ENCODE data around the gene SPTB. TPM values are rescaled to one million over a fixed set of nuclear protein-coding genes. Genes with fewer than 3 reads are reported as not detected.

SPTB gene
- total RNA-seq, 2 experiments from 2014 or later: 0.03 to 0.08 TPM

- Histone ChIP-seq H3K4me3 (ENCODE audit: low read length) (no peak overlapping the region), H3K27ac (ENCODE audit: low read depth in 1 of 2, low read length in 2 of 2) (no peak overlapping the region), H3K36me3 (ENCODE audit: insufficient read depth, low read length) (no peaks in the 10 kb centered on the region), H3K4me1 (ENCODE audit: insufficient read depth, low read length) (peaks cover 86% of the 10 kb centered on the region), H3K27me3 (ENCODE audit: control insufficient read depth in 1 of 2, insufficient read depth in 2 of 2, low read length in 2 of 2) (no peaks in the 10 kb centered on the region), H3K9me3 (ENCODE audit: control insufficient read depth in 1 of 2, insufficient read depth in 1 of 2, low read length in 2 of 2) (no peaks in the 10 kb centered on the region)
- no peak for TF ChIP-seq CTCF (IDR thresholded peaks at IDR 0.05)
- no peaks in the 10 kb centered on the region for H3K9me3 Mint-ChIP-seq
- H3K27me3 Mint-ChIP-seq: no peaks in the 10 kb centered on the region
- intact Hi-C loops (cut with DNase I, micrococcal nuclease): loop anchor here (5.0 to 10.0 kb wide), 3 partner anchors 130 to 228 kb away; no protein-coding TSS in a partner anchor
- CTCF ChIA-PET: interaction anchor here (1.2 to 1.6 kb wide), 3 partner anchors 89 to 129 kb away, joined by 3 to 5 read pairs (median 4); no protein-coding TSS in a partner anchor
- H3K36me3 Mint-ChIP-seq (ENCODE audit: low read depth): no peaks in the 10 kb centered on the region
- POLR2A ChIA-PET: no interaction called here
- no peak overlapping the region for H3K27ac Mint-ChIP-seq
- peak in 13 of 14 experiments; percentile 22 to 69 (median 41) for DNase-seq
- no peak overlapping the region for H3K4me3 Mint-ChIP-seq
- peak; percentile 25 for ATAC-seq (ENCODE audit: poor library complexity)
- H3K4me1 Mint-ChIP-seq (ENCODE audit: low read depth): peaks cover 46% of the 10 kb centered on the region
These were observed 117.4 kb downstream of the SPTB start for GRCh38 chr14:64762044-64763034.

DNA sequence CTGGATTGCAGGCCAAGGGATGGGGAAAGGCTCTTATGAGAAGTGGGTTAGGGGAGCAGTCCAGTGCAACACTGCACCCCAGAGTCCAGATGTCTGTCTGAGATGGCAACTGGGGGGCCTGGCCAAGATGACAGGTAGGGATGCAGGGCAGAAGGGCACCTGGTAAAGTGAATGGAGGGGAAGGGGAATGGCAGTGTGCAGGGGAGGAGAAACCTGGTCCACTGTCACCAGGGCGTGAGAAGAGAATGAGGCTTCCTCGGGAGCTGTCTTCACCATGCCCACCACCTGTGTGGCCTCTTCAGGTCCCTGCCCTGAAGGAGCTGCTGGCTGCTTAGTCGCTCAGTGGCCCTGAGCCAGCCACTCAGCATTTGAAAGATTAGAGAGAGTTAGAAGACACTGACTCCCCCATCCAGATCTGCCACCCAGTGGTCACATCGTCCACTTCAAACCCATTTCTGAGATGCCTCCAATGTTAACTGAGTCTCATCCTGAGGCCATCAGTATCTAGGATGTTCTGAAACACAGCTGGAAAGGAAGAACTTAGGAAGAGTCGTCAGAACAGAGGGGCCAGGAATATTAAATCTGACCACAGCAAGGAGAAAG, 118.2 kb downstream of the SPTB start:
- Histone ChIP-seq H3K27me3 (ENCODE audit: control insufficient read depth in 1 of 2, insufficient read depth in 2 of 2, low read length in 2 of 2) (no peaks in the 10 kb centered on the region), H3K36me3 (ENCODE audit: insufficient read depth, low read length) (no peaks in the 10 kb centered on the region), H3K27ac (ENCODE audit: low read depth in 1 of 2, low read length in 2 of 2) (no peak overlapping the region), H3K9me3 (ENCODE audit: control insufficient read depth in 1 of 2, insufficient read depth in 1 of 2, low read length in 2 of 2) (no peaks in the 10 kb centered on the region), H3K4me1 (ENCODE audit: insufficient read depth, low read length) (peaks cover 93% of the 10 kb centered on the region), H3K4me3 (ENCODE audit: low read length) (no peak overlapping the region)
- ATAC-seq (ENCODE audit: poor library complexity) (no peak), DNase-seq (no peak)
- Mint-ChIP-seq H3K27me3 (no peaks in the 10 kb centered on the region), H3K27ac (no peak overlapping the region), H3K4me1 (ENCODE audit: low read depth) (peaks cover 50% of the 10 kb centered on the region), H3K9me3 (no peaks in the 10 kb centered on the region), H3K4me3 (peak overlapping the region; percentile 3), H3K36me3 (ENCODE audit: low read depth) (no peaks in the 10 kb centered on the region)
- ChIA-PET POLR2A (no interaction called here), CTCF (interaction anchor here (1.2 to 1.6 kb wide), 4 partner anchors 38 to 130 kb away, joined by 3 to 6 read pairs (median 4); no protein-coding TSS in a partner anchor)
- no peak for TF ChIP-seq CTCF (IDR thresholded peaks at IDR 0.05)
- intact Hi-C loops (cut with DNase I, micrococcal nuclease): loop anchor here (5.0 to 10.0 kb wide), 3 partner anchors 131 to 227 kb away; no protein-coding TSS in a partner anchor

DNA sequence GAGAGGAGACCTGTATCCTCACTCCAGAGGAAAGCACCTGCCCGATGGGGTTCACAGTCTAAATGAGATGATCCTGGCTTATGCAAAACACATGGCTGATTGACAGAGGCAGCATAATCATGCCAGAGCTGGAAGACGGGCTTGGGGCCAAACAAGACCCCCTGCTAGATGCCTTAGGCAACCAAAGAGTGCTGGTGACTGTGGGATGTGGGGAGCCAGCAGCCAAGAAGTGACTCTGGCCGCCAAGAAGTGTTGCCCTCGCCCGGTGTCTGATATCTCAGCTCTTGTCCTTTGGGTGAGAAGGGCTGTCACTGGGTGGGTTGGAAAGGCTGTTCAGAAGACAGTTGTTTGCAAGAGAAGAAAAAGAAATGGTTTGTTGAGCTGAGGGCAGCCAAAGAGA, 118.8 kb downstream of the SPTB start:
- no peak overlapping the region for H3K27ac Mint-ChIP-seq
- CTCF ChIA-PET: interaction anchor here (1.3 to 1.6 kb wide), 3 partner anchors 38 to 131 kb away, joined by 3 to 6 read pairs (median 4); no protein-coding TSS in a partner anchor
- ATAC-seq (ENCODE audit: poor library complexity) (no peak), DNase-seq (no peak)
- no peak for TF ChIP-seq CTCF (IDR thresholded peaks at IDR 0.05)
- H3K4me1 Mint-ChIP-seq (ENCODE audit: low read depth): peaks cover 56% of the 10 kb centered on the region
- Histone ChIP-seq H3K9me3 (ENCODE audit: control insufficient read depth in 1 of 2, insufficient read depth in 1 of 2, low read length in 2 of 2) (no peaks in the 10 kb centered on the region), H3K4me3 (ENCODE audit: low read length) (no peak overlapping the region), H3K27ac (ENCODE audit: low read depth in 1 of 2, low read length in 2 of 2) (no peak overlapping the region), H3K27me3 (ENCODE audit: control insufficient read depth in 1 of 2, insufficient read depth in 2 of 2, low read length in 2 of 2) (no peaks in the 10 kb centered on the region), H3K36me3 (ENCODE audit: insufficient read depth, low read length) (no peaks in the 10 kb centered on the region), H3K4me1 (ENCODE audit: insufficient read depth, low read length) (peaks cover 97% of the 10 kb centered on the region)
- H3K27me3 Mint-ChIP-seq: no peaks in the 10 kb centered on the region
- H3K9me3 Mint-ChIP-seq: no peaks in the 10 kb centered on the region
- POLR2A ChIA-PET: no interaction called here
- no peak overlapping the region for H3K4me3 Mint-ChIP-seq
- H3K36me3 Mint-ChIP-seq (ENCODE audit: low read depth): no peaks in the 10 kb centered on the region
- intact Hi-C loops (cut with DNase I, micrococcal nuclease): loop anchor here (5.0 to 10.0 kb wide), 3 partner anchors 131 to 226 kb away; no protein-coding TSS in a partner anchor

Data from CD4-positive, alpha-beta T cell (primary cell).